GM13977 (cell line): Measurements from ENCODE around the gene UBD.

Experiments used
- DNase-seq: peaks from one replicate; pipeline ENCODE4 v3.0.0; 2012; ENCODE audit warnings: low spot score
- CTCF ChIP-seq: IDR thresholded peaks from 2 replicates; pipeline ENCODE4 v1.5.1; 2012; ENCODE audit warnings: mild to moderate bottlenecking, control low read depth; ENCODE audit not compliant: insufficient read depth; ENCODE audit errors: extremely low read depth, missing control alignments
- in situ Hi-C: fragments of 300-500 bp; cut with MboI; formaldehyde crosslinking; loops from one replicate; pipeline ENCODE4 v1.12.0; 2022; ENCODE audit warnings: low sequenced_read_pairs, low pct_unique_long_range_greater_than_20kb, mixed read lengths, inconsistent platforms; ENCODE audit not compliant: unreplicated experiment

UBD gene

GRCh38 chr6:29563435-29563965, 4.0 kb upstream of the UBD start:
- DNase-seq, result no peak
- in situ Hi-C loops, result no loop called here
- no peak for TF ChIP-seq CTCF

- in situ Hi-C loops, result no loop called here
- TF ChIP-seq CTCF, result no peak
- no peak for DNase-seq
These were observed 2.2 kb upstream of the UBD start for GRCh38 chr6:29561606-29562181.

GRCh38 chr6:29561091-29561490, 1.6 kb upstream of the UBD start:
- DNase-seq, result no peak
- no peak for TF ChIP-seq CTCF
- in situ Hi-C loops, result no loop called here

GRCh38 chr6:29558439-29559079, 973 bp downstream of the UBD start:
- in situ Hi-C loops, result no loop called here
- TF ChIP-seq CTCF, result no peak
- DNase-seq, result no peak

GRCh38 chr6:29557320-29557719, 2.2 kb downstream of the UBD start:
- no peak for TF ChIP-seq CTCF
- in situ Hi-C loops, result no loop called here
- no peak for DNase-seq

GRCh38 chr6:29554764-29555163, 4.8 kb downstream of the UBD start:
- in situ Hi-C loops, result no loop called here
- DNase-seq, result no peak
- TF ChIP-seq CTCF, result no peak
